GM20431 (cell line): Measurements from ENCODE around the gene CARHSP1.
"Not testable (repeated sequence)": the region's sequence is repeated elsewhere in the genome, so short reads cannot be mapped to it uniquely, and the experiment has no call there.

Experiments used
- in situ Hi-C: fragments of 300-500 bp; cut with MseI, MboI; formaldehyde crosslinking; loops from one replicate; pipeline ENCODE4 v1.15.0; 2020; ENCODE audit warnings: low sequenced_read_pairs; ENCODE audit not compliant: unreplicated experiment

The CARHSP1 gene

GRCh38 chr16:8868416-8869211 is at the start of gene CARHSP1:
Gene CARHSP1, minus strand, starts transcription at chr16:8869006. Its CDS starts 9,678 bp downstream, at chr16:8859328.
- in situ Hi-C loops = no loop called here

DNA sequence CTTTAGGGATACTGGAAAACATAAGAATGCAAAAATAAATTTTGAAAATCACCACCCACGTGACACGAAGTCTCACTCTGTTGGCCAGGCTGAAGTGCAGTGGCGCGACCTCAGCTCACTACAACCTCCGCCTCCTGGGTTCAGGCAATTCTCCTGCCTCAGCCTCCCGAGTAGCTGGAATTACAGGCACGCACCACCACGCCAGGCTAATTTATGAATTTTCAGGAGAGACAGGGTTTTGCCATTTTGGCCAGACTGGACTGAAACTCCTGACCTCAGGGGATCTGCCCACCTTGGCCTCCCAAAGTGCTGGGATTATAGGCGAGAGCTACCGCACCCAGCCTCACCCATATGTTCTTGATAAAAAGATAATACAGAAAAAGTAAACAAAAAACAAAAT is 48.5 kb upstream of the CARHSP1 start:
- in situ Hi-C loops = not testable (repeated sequence)

DNA sequence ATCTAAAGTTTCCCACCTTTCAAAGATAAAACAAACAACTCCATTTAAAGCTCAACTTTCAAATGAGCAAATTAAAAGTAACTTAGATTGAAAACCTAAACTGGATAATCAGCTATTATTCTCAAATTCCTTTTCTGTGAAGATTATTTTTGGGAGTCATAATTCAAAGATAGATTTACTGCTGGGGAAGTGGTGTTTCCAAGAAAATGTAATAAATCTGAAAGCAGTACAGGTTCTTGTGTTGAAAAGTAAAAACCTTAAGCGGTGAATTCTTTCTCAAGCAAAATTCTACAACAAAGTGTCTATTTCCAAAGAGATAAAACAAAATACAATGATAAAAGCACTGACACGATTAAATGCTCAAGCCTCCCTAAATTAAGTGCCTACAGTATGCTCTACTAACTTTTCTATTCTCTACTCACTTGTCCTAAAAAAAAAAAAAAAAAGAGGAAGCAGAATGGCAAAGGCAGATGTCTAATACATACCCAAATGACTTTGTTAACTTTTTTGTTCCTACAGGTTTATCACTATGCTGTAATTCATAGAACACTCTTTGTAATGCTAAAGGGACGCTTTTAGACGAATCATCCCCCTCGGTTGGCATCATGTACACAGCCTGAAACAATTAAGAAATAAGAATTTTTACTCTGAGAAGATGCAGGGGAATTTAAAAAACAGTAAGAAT is 47.9 kb upstream of the CARHSP1 start:
- in situ Hi-C loops = no loop called here

DNA sequence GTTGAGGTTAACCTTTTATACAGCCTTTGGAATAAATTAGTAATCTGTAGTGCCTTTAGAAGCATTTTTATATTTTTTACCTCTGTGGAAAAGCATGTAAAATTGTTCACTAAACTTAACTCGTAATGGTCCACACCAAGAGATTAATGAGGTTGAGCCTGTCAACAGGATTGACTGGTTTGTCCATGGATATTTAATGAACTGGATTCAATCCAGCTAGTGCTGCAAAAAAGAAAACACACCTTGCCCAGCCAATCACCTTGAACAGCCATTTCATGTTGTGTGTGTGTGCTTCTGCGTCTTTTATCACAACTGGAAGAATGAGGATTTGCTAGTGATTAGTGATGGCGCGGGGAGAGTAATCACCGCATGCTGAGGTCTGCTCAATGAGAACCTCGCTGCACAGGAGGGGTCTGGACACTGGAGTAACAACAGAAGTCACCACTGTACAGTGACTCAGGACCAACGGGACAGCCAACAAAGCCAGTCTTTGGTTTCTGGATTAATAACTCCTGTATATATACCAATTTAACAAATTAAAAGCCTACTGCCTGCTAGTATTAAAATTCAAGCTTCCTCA is 47.0 kb upstream of the CARHSP1 start:
- in situ Hi-C loops = no loop called here

- in situ Hi-C loops = no loop called here
Observed at GRCh38 chr16:8914098-8914497, 45.3 kb upstream of the CARHSP1 start.

GRCh38 chr16:8912793-8913192 is 44.0 kb upstream of the CARHSP1 start:
- in situ Hi-C loops = no loop called here

- in situ Hi-C loops = no loop called here
Observed at GRCh38 chr16:8910811-8911210, 42.0 kb upstream of the CARHSP1 start.

GRCh38 chr16:8908810-8909468 is 40.1 kb upstream of the CARHSP1 start:
- in situ Hi-C loops = no loop called here

GRCh38 chr16:8907096-8907495 is 38.3 kb upstream of the CARHSP1 start:
- in situ Hi-C loops = no loop called here

- in situ Hi-C loops = no loop called here
Observed at GRCh38 chr16:8905795-8906591, 37.2 kb upstream of the CARHSP1 start.

- in situ Hi-C loops = no loop called here
Observed at GRCh38 chr16:8905168-8905762, 36.5 kb upstream of the CARHSP1 start.

DNA sequence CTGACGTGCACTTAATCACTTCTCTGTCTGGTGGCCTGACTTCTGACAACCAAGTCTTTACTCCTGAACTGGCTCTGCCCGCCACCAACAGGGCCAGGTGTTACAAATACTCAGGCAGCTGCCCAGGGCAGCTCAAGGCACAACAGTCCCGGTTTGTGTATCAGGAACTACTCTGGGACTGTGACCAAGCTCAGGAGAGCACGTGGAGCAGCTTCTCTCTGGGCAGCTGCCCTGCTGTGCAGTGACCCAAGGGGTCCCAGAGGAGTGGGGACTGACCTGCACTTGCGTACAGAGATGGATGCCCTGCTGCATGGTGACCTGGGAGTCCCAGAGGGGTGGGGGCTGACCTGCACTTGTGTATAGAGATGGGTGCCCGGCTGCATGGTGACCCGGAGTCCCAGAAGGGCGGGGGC is 35.2 kb upstream of the CARHSP1 start:
- in situ Hi-C loops = no loop called here

DNA sequence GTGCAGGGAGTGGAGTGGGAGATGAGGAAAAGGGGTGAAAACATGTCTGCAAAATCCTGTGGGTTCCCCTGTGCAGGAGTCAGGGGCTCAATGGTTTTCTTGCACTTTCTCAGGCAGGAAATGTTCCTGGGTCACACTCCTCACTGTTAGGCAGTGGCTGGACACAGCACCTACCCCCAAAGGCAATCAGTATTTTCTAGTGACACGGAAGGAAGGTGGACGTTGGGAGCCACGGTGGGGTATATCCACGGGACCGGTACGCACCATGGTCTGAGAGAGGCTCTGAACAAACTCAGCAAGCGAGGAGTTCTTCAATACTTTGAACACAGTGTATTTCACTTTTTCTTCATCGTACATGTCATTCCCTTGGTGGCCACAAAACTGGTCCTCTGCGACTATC is 34.2 kb upstream of the CARHSP1 start:
- in situ Hi-C loops = no loop called here

DNA sequence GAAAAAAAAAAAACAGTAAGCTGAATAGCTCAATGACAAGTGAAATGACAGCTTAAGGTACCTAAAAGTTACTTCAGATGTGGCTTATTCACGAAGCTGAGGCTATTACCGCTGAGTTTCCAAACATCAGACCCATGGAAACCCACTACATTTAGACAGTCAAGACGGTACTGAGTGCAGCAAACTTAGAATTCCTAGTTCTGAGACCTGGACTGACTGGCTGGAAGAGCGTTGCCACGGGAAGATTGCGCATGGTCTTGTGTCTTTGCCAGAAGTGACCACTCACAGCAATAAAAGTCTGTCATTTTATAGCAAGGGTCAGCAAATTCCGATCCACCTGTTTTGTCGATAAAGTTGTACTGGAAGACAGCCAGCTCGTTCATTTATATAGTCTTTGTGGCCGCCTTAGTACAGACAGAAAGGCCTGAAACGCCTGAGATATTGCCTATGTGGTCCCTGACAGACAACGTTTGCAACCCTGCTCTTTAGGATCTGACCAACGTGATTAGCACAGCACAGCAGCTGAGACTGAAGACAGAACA is 32.6 kb upstream of the CARHSP1 start:
- in situ Hi-C loops = no loop called here

DNA sequence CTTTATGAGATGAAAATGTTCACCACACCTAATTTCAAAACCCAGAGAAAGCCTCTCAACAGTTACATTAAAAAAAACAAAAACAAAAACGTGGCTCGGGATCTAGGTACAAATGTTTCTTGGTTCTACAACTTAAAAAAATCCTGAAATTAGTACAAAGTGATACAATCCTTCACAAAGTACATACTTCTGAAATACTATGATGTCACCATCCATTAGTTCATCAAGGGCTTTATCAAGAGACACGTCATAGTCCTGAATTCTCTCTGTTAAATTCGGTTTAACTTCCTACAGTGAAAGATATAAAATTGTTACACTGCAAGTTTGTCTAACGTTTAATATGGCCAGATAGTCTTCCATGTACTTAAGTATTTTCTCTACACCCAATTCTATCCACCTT is 31.5 kb upstream of the CARHSP1 start:
- in situ Hi-C loops = no loop called here

- in situ Hi-C loops = loop anchor here (10.0 to 25.0 kb wide), 3 partner anchors 95 to 338 kb away; partner anchors contain the start of gene ABAT
Observed at GRCh38 chr16:8899709-8900317, 31.0 kb upstream of the CARHSP1 start.

- in situ Hi-C loops = loop anchor here (10.0 to 25.0 kb wide), 3 partner anchors 96 to 336 kb away; partner anchors contain the start of gene ABAT
Observed at GRCh38 chr16:8898660-8899318, 30.0 kb upstream of the CARHSP1 start.

GRCh38 chr16:8894736-8895334 is 26.0 kb upstream of the CARHSP1 start:
- in situ Hi-C loops = loop anchor here (10.0 to 25.0 kb wide), 3 partner anchors 100 to 333 kb away; partner anchors contain the start of gene ABAT
